ENCODE data around the gene NNT. TPM values are rescaled to one million over a fixed set of nuclear protein-coding genes. Genes with fewer than 3 reads are reported as not detected.

Gene NNT
- total and polyA plus RNA-seq, 9 of the 15 experiments (the other 6 are each of a cell fraction or from before 2014, with no cell fraction given) = 21.9 to 68.6 (median 42.2) TPM

- no peaks in the 10 kb centered on the region for H3K27me3 ChIP-seq (ENCODE audit: control insufficient read depth in 2 of 2, insufficient read depth in 2 of 2, low read length in 2 of 2)
- intact Hi-C loops (cut with micrococcal nuclease) = no loop called here
- no peak overlapping the region for H3K4me3 ChIP-seq
- H3K4me1 ChIP-seq (replicated peaks in 1 of 2; ENCODE audit: control insufficient read depth in 2 of 2, insufficient read depth in 2 of 2, low read length in 2 of 2) = no peaks in the 10 kb centered on the region
- no TSS peak for BruUV-seq (replicated peaks)
- ChIA-PET POLR2A (interaction anchor here (0.6 to 2.3 kb wide), 2 partner anchors 10 to 471 kb away, joined by 3 to 7 read pairs; no protein-coding TSS in a partner anchor), CTCF (ENCODE audit: low intra/inter-chr PET ratio) (no interaction called here)
- H3K27ac ChIP-seq (ENCODE audit: extremely low read depth, low read depth, low read length) = no peak overlapping the region
- no peaks in the 10 kb centered on the region for H3K79me2 ChIP-seq (ENCODE audit: control insufficient read depth, insufficient read depth, low read length)
- H4K20me1 ChIP-seq (replicated peaks; ENCODE audit: control insufficient read depth, insufficient read depth, low read length) = no peaks in the 10 kb centered on the region
- no peaks in the 10 kb centered on the region for H3K36me3 ChIP-seq (ENCODE audit: control insufficient read depth, insufficient read depth, low read length)
- DNase-seq (ENCODE audit: extremely low read depth in 1 of 4, low spot score in 3 of 4) (no peak), ATAC-seq (no peak), FAIRE-seq (no peak)
- H3K9me1 ChIP-seq (ENCODE audit: control insufficient read depth, insufficient read depth, low read length) = no peaks in the 10 kb centered on the region
- no peak overlapping the region for H3K9ac ChIP-seq (ENCODE audit: insufficient read depth in 1 of 2, low read depth in 2 of 2, low read length in 2 of 2)
- H3K9me3 ChIP-seq (replicated peaks; ENCODE audit: control insufficient read depth, insufficient read depth, low read depth, low read length) = no peaks in the 10 kb centered on the region
- WGBS (ENCODE audit: insufficient coverage, low coverage, missing lambda C conversion rate) = 100% methylated on average over 1 of the region's 1 CpG
- H3K4me2 ChIP-seq (ENCODE audit: insufficient read depth, low read length) = no peak overlapping the region
- H2AFZ ChIP-seq (ENCODE audit: low read depth, low read length) = no peak overlapping the region
- in situ Hi-C loops (cut with MboI) = no loop called here
- TF ChIP-seq ZNF609 (CRISPR knock-in tag; IDR thresholded peaks at IDR 0.05; ENCODE audit: borderline replicate concordance) (no peak), ZNF316 (IDR thresholded peaks at IDR 0.05) (peak; percentile 62), EWSR1 (IDR thresholded peaks at IDR 0.05; ENCODE audit: borderline replicate concordance, low read depth, partially characterized antibody) (no peak), MAFK (IDR thresholded peaks at IDR 0.05; ENCODE audit: low read length) (peak; percentile 35; the same call in 1 of the 2 replicates), ZNF41 (CRISPR knock-in tag; conservative IDR thresholded peaks at IDR 0.05) (no peak), ZNF589 (CRISPR knock-in tag; IDR thresholded peaks at IDR 0.05; ENCODE audit: low read depth) (no peak), ZNF511 (CRISPR knock-in tag; IDR thresholded peaks at IDR 0.05) (no peak), ZNF584 (CRISPR knock-in tag; IDR thresholded peaks at IDR 0.05; ENCODE audit: low read depth) (no peak), NBN (IDR thresholded peaks at IDR 0.05; ENCODE audit: low read depth) (no peak), TEAD1 (CRISPR knock-in tag; IDR thresholded peaks at IDR 0.05) (no peak), KAT2B (IDR thresholded peaks at IDR 0.05; ENCODE audit: low read depth, low read length) (no peak), CXXC5 (CRISPR knock-in tag; IDR thresholded peaks at IDR 0.05) (no peak), MCM7 (IDR thresholded peaks at IDR 0.05) (no peak), C11orf30 (IDR thresholded peaks at IDR 0.05; ENCODE audit: low read depth) (peak; percentile 26; the same call in 1 of the 2 replicates), NCOA1 (IDR thresholded peaks at IDR 0.05; ENCODE audit: low read depth) (no peak), SP1 (CRISPR knock-in tag; IDR thresholded peaks at IDR 0.05) (no peak), ARID2 (IDR thresholded peaks at IDR 0.05) (no peak), RNF219 (CRISPR knock-in tag; IDR thresholded peaks at IDR 0.05) (no peak)
Measured at GRCh38 chr5:43691893-43692292, 88.9 kb downstream of the NNT start.

Data from K562 (cell line).